ENCODE measurements around the gene NGEF. TPM values are rescaled to one million over a fixed set of nuclear protein-coding genes. Genes with fewer than 3 reads are reported as not detected.
A peak's percentile ranks its signal among the peaks of the same experiment; 100 is the strongest.

The NGEF gene
- total RNA-seq, 4 donors from 2014 or later: 14.4 to 25.0 (median 17.9) TPM

DNA sequence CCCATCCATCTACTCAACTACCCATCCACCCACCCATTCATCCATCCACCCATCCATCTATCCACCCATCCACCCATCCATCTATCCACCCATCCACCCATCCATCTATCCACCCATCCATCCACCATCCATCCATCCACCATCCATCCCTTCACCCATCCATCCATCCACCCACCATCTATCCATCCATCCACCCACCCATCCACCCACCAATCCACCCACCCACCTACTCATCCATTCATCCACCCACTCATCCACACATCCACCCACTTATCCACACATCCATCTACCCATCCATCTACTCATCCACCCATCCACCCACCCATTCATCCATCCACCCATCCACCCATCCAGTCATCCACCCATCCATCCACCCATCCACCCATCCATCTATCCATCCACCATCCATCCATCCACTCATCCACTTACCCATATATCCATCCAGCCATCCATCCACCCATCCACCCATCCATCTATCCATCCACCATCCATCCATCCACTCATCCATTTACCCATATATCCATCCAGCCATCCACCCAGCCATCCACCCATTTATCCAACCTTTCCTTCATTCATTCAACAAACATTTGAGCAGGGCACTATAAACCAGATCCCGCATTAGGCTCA lies 2.1 kb upstream of the NGEF start:
- 94% methylated on average over 1 of the region's 1 CpG for WGBS
- H3K27ac ChIP-seq: no peak overlapping the region
- peak in 1 of 2 donors; percentile 26 for DNase-seq (ENCODE audit: low spot score in 2 of 2)

DNA sequence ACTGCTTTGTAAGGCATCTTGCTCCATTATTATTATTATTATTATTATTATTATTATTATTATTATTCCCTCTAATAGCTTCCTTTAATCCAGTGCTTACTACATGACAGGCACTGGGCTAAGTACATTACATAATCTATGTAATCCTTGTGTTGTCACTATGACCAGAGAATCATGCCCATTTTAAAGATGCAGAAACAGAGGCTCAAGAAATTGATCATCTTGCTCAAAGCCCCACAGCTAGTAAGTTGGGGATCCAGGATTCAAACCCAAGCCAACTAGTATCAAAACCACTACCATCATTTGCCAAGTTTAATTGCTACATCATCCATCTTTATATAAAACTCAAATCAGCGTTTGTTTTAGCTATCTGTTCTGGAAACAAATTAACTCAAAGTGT lies 594 bp upstream of the NGEF start:
- 85% methylated on average over 1 of the region's 1 CpG for WGBS
- no peak for DNase-seq (ENCODE audit: low spot score in 2 of 2)
- Histone ChIP-seq H3K4me1 (no peaks in the 10 kb centered on the region), H3K4me3 (no peak overlapping the region), H3K27me3 (no peaks in the 10 kb centered on the region), H3K27ac (no peak overlapping the region), H3K9me3 (no peaks in the 10 kb centered on the region), H3K36me3 (no peaks in the 10 kb centered on the region)
- TF ChIP-seq POLR2AphosphoS5 (IDR thresholded peaks at IDR 0.05): no peak
- TF ChIP-seq EP300 (IDR thresholded peaks at IDR 0.05): no peak
- TF ChIP-seq, protein P1, sequence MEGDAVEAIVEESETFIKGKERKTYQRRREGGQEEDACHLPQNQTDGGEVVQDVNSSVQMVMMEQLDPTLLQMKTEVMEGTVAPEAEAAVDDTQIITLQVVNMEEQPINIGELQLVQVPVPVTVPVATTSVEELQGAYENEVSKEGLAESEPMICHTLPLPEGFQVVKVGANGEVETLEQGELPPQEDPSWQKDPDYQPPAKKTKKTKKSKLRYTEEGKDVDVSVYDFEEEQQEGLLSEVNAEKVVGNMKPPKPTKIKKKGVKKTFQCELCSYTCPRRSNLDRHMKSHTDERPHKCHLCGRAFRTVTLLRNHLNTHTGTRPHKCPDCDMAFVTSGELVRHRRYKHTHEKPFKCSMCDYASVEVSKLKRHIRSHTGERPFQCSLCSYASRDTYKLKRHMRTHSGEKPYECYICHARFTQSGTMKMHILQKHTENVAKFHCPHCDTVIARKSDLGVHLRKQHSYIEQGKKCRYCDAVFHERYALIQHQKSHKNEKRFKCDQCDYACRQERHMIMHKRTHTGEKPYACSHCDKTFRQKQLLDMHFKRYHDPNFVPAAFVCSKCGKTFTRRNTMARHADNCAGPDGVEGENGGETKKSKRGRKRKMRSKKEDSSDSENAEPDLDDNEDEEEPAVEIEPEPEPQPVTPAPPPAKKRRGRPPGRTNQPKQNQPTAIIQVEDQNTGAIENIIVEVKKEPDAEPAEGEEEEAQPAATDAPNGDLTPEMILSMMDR (IDR thresholded peaks at IDR 0.05): no peak
- no peak for TF ChIP-seq POLR2A (IDR thresholded peaks at IDR 0.05)

More for the DNA sequence above, 2.1 kb upstream of the NGEF start:
- Histone ChIP-seq H3K27me3 (no peaks in the 10 kb centered on the region), H3K4me3 (no peak overlapping the region), H3K36me3 (no peaks in the 10 kb centered on the region), H3K9me3 (no peaks in the 10 kb centered on the region), H3K4me1 (no peaks in the 10 kb centered on the region)
- TF ChIP-seq POLR2AphosphoS5 (IDR thresholded peaks at IDR 0.05): no peak
- TF ChIP-seq, protein P1 (IDR thresholded peaks at IDR 0.05): no peak
- TF ChIP-seq POLR2A (IDR thresholded peaks at IDR 0.05): no peak
- TF ChIP-seq EP300 (IDR thresholded peaks at IDR 0.05): no peak

DNA sequence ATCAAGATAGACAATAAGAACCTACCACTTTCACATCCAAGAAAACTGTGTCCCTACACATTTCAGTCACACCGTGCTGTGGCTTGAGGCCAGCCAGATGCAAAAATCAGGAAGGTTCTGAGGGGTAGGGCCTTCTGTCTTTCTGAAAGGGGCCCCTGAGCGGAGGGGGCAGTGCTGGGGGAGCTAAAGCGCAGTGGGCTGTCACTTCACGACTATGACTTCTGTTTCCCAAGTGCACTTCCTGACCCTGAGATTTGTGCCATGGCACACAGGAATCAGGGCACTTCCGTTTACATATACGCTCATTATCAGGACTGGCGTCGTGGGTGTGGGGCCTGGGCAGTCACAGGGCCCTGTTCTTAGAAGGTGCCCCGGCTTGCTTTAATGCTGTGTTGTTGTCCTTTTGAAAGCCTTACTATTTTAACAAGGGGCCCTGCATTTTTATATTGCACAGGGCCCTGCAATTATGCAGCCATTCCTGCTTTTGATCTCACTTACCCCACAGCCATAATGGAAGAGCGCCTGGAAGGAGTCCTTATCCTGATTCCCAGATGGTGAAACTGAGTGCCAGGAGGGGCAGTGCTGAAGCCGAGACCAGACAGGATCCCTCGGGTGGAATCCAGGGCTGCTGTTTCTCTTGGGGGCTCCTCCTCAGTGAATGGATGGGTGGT lies 620 bp downstream of the NGEF start:
- Histone ChIP-seq H3K36me3 (no peaks in the 10 kb centered on the region), H3K4me1 (no peaks in the 10 kb centered on the region), H3K27ac (no peak overlapping the region), H3K9me3 (no peaks in the 10 kb centered on the region), H3K4me3 (no peak overlapping the region), H3K27me3 (no peaks in the 10 kb centered on the region)
- TF ChIP-seq, protein P1 (IDR thresholded peaks at IDR 0.05): no peak
- TF ChIP-seq POLR2A (IDR thresholded peaks at IDR 0.05) (no peak), EP300 (IDR thresholded peaks at IDR 0.05) (no peak)
- DNase-seq (ENCODE audit: low spot score in 2 of 2): peak in 1 of 2 donors; percentile 60
- 78% methylated on average over 12 of the region's 12 CpGs for WGBS

DNA sequence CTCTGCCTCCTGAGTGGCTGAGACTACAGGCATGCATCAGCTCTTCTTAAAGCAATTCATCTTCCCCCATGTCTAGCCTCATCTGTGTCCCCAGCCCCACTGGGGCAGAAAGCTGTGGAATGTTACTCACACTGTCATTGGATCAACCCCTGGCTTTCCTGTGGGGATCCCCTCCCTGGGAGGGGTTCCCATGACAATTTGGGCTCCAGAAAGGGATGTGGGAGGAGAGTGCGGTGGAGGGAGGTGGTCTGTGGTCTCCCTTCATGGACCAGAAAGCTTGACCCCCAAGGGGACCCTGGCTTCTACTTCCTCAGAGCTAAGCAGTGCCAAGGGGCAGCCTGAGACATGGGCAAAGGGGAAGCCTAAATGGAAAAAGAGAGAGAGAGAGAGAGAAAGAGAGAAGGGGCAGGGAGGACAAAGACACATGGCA lies 1.3 kb downstream of the NGEF start:
- H3K4me3 ChIP-seq: no peak overlapping the region
- no peaks in the 10 kb centered on the region for H3K36me3 ChIP-seq
- H3K27ac ChIP-seq: no peak overlapping the region
- peak in 1 of 2 donors; percentile 37 for DNase-seq (ENCODE audit: low spot score in 2 of 2)
- TF ChIP-seq POLR2AphosphoS5 (IDR thresholded peaks at IDR 0.05): no peak
- TF ChIP-seq, protein P1 (IDR thresholded peaks at IDR 0.05): no peak
- no peak for TF ChIP-seq POLR2A (IDR thresholded peaks at IDR 0.05)
- TF ChIP-seq EP300 (IDR thresholded peaks at IDR 0.05): no peak
- H3K27me3 ChIP-seq: no peaks in the 10 kb centered on the region
- no peaks in the 10 kb centered on the region for H3K9me3 ChIP-seq
- 92% methylated on average over 1 of the region's 1 CpG for WGBS
- H3K4me1 ChIP-seq: no peaks in the 10 kb centered on the region

DNA sequence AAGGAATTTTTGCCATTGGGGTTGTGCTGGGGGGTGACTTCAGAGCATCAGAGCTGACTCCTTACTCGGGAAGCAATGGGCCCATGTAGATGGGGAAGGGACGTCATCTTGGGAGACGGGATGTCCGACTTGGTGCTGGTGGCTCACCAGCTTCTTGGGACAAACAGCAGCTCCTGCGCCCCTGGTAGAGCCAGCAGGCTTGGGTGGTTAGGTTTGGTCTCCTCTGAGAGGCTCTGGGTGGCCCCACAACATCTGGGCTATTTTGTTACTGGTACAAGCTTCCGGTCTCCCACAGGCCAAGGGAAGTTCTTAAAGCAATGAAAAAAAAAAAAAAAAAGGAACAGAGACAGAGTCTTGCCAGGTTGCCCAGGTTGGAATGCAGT lies 1.8 kb downstream of the NGEF start:
- Histone ChIP-seq H3K36me3 (no peaks in the 10 kb centered on the region), H3K4me1 (no peaks in the 10 kb centered on the region), H3K27ac (no peak overlapping the region), H3K4me3 (no peak overlapping the region), H3K27me3 (no peaks in the 10 kb centered on the region), H3K9me3 (no peaks in the 10 kb centered on the region)
- no peak for TF ChIP-seq EP300 (IDR thresholded peaks at IDR 0.05)
- no peak for TF ChIP-seq POLR2A (IDR thresholded peaks at IDR 0.05)
- TF ChIP-seq POLR2AphosphoS5 (IDR thresholded peaks at IDR 0.05): no peak
- TF ChIP-seq, protein P1 (IDR thresholded peaks at IDR 0.05): no peak
- DNase-seq (ENCODE audit: low spot score in 2 of 2): peak in 1 of 2 donors; percentile 48
- WGBS: 93% methylated on average over 6 of the region's 6 CpGs

Data from suprapubic skin (tissue), 4 donors.